Measurements from ENCODE around the gene MYH15. TPM values are rescaled to one million over a fixed set of nuclear protein-coding genes. Genes with fewer than 3 reads are reported as not detected.

The MYH15 gene
- total RNA-seq (0.12 TPM), polyA plus RNA-seq (under 1 TPM in 1 of 4 donors, not detected in 3; 0.03 TPM)

- no peaks in the 10 kb centered on the region for H3K36me3 Mint-ChIP-seq
- H3K27me3 Mint-ChIP-seq, result peaks cover 2% of the 10 kb centered on the region
- H3K36me3 ChIP-seq (ENCODE audit: control insufficient read depth, insufficient read depth, low read length), result no peaks in the 10 kb centered on the region
- no peaks in the 10 kb centered on the region for H3K4me1 ChIP-seq (ENCODE audit: control insufficient read depth, insufficient read depth, low read length, poor library complexity, severe bottlenecking)
- no peaks in the 10 kb centered on the region for H3K9me3 ChIP-seq (ENCODE audit: control insufficient read depth in 2 of 2, low read length in 2 of 2)
- no peak within 1 kb of the TSS for H3K4me3 ChIP-seq (ENCODE audit: low read depth, low read length)
- H3K4me3 Mint-ChIP-seq, result no peak within 1 kb of the TSS
- peaks cover 0 to 9% (median 2%) of the 10 kb centered on the region in 4 donors for H3K4me1 Mint-ChIP-seq
- ATAC-seq (ENCODE audit: low read depth in 2 of 2) (no peak), DNase-seq (no peak)
- no peak within 1 kb of the TSS for H3K27ac ChIP-seq (ENCODE audit: insufficient read depth, low read length, poor library complexity, severe bottlenecking)
- H3K9me3 Mint-ChIP-seq, result no peaks in the 10 kb centered on the region
- no peaks in the 10 kb centered on the region for H3K27me3 ChIP-seq (ENCODE audit: control insufficient read depth, insufficient read depth, low read length)
- H3K27ac Mint-ChIP-seq, result no peak within 1 kb of the TSS
These were observed at the start of gene MYH15 for GRCh38 chr3:108510496-108510895. TSS of gene MYH15 (minus strand) at chr3:108510596. CDS start at chr3:108510530, 66 bp downstream.

- H3K4me3 Mint-ChIP-seq, result no peak overlapping the region
- no peaks in the 10 kb centered on the region for H3K9me3 ChIP-seq (ENCODE audit: control insufficient read depth in 2 of 2, low read length in 2 of 2)
- H3K27ac Mint-ChIP-seq, result peak overlapping the region in 2 of 3 donors; percentile 39 to 69
- H3K4me3 ChIP-seq (ENCODE audit: low read depth, low read length), result no peak overlapping the region
- no peaks in the 10 kb centered on the region for H3K27me3 Mint-ChIP-seq
- no peak overlapping the region for H3K27ac ChIP-seq (ENCODE audit: insufficient read depth, low read length, poor library complexity, severe bottlenecking)
- no peaks in the 10 kb centered on the region for H3K36me3 ChIP-seq (ENCODE audit: control insufficient read depth, insufficient read depth, low read length)
- no peaks in the 10 kb centered on the region for H3K9me3 Mint-ChIP-seq
- no peak for DNase-seq
- H3K4me1 ChIP-seq (ENCODE audit: control insufficient read depth, insufficient read depth, low read length, poor library complexity, severe bottlenecking), result peaks cover 6% of the 10 kb centered on the region
- peaks cover 6% of the 10 kb centered on the region for H3K36me3 Mint-ChIP-seq
- H3K27me3 ChIP-seq (ENCODE audit: control insufficient read depth, insufficient read depth, low read length), result no peaks in the 10 kb centered on the region
- ATAC-seq (ENCODE audit: low read depth in 2 of 2), result no peak
- H3K4me1 Mint-ChIP-seq, result peaks cover 5 to 8% (median 7%) of the 10 kb centered on the region in 4 donors
These were observed 45.7 kb upstream of the MYH15 start for GRCh38 chr3:108555966-108556581.

GRCh38 chr3:108554913-108555571 lies 44.6 kb upstream of the MYH15 start:
- ATAC-seq (ENCODE audit: low read depth in 2 of 2) (no peak), DNase-seq (no peak)
- Histone ChIP-seq H3K4me1 (ENCODE audit: control insufficient read depth, insufficient read depth, low read length, poor library complexity, severe bottlenecking) (peaks cover 6% of the 10 kb centered on the region), H3K4me3 (ENCODE audit: low read depth, low read length) (no peak overlapping the region), H3K9me3 (ENCODE audit: control insufficient read depth in 2 of 2, low read length in 2 of 2) (no peaks in the 10 kb centered on the region), H3K36me3 (ENCODE audit: control insufficient read depth, insufficient read depth, low read length) (no peaks in the 10 kb centered on the region), H3K27me3 (ENCODE audit: control insufficient read depth, insufficient read depth, low read length) (no peaks in the 10 kb centered on the region), H3K27ac (ENCODE audit: insufficient read depth, low read length, poor library complexity, severe bottlenecking) (no peak overlapping the region)
- H3K4me1 Mint-ChIP-seq, result peaks cover 5 to 9% (median 7%) of the 10 kb centered on the region in 4 donors
- no peaks in the 10 kb centered on the region for H3K9me3 Mint-ChIP-seq
- no peaks in the 10 kb centered on the region for H3K27me3 Mint-ChIP-seq
- peaks cover 4% of the 10 kb centered on the region for H3K36me3 Mint-ChIP-seq
- no peak overlapping the region for H3K4me3 Mint-ChIP-seq
- H3K27ac Mint-ChIP-seq, result peak overlapping the region in 1 of 3 donors; percentile 69

- no peak overlapping the region for H3K27ac ChIP-seq (ENCODE audit: insufficient read depth, low read length, poor library complexity, severe bottlenecking)
- ATAC-seq (ENCODE audit: low read depth in 2 of 2), result no peak
These were observed 43.8 kb upstream of the MYH15 start for GRCh38 chr3:108554229-108554628.

GRCh38 chr3:108552267-108553159 lies 42.1 kb upstream of the MYH15 start:
- no peaks in the 10 kb centered on the region for H3K36me3 Mint-ChIP-seq
- H3K4me1 Mint-ChIP-seq, result peaks cover 5 to 20% (median 8%) of the 10 kb centered on the region in 4 donors
- H3K4me3 ChIP-seq (ENCODE audit: low read depth, low read length), result peak overlapping the region; percentile 8
- peaks cover 6% of the 10 kb centered on the region for H3K4me1 ChIP-seq (ENCODE audit: control insufficient read depth, insufficient read depth, low read length, poor library complexity, severe bottlenecking)
- peak in 2 of 3 donors; percentile 50 to 53 for DNase-seq
- H3K27ac Mint-ChIP-seq, result peak overlapping the region in 1 of 3 donors; percentile 72
- peak; percentile 44 to 65 for ATAC-seq (ENCODE audit: low read depth in 2 of 2)
- H3K27me3 ChIP-seq (ENCODE audit: control insufficient read depth, insufficient read depth, low read length), result no peaks in the 10 kb centered on the region
- H3K27me3 Mint-ChIP-seq, result no peaks in the 10 kb centered on the region
- H3K9me3 ChIP-seq (ENCODE audit: control insufficient read depth in 2 of 2, low read length in 2 of 2), result no peaks in the 10 kb centered on the region
- no peaks in the 10 kb centered on the region for H3K36me3 ChIP-seq (ENCODE audit: control insufficient read depth, insufficient read depth, low read length)
- peak overlapping the region in 1 of 4 donors; percentile 59 for H3K4me3 Mint-ChIP-seq
- H3K27ac ChIP-seq (ENCODE audit: insufficient read depth, low read length, poor library complexity, severe bottlenecking), result no peak overlapping the region
- H3K9me3 Mint-ChIP-seq, result no peaks in the 10 kb centered on the region

More at GRCh38 chr3:108554229-108554628, 43.8 kb upstream of the MYH15 start:
- Histone ChIP-seq H3K4me1 (ENCODE audit: control insufficient read depth, insufficient read depth, low read length, poor library complexity, severe bottlenecking) (peaks cover 6% of the 10 kb centered on the region), H3K36me3 (ENCODE audit: control insufficient read depth, insufficient read depth, low read length) (no peaks in the 10 kb centered on the region), H3K4me3 (ENCODE audit: low read depth, low read length) (no peak overlapping the region), H3K9me3 (ENCODE audit: control insufficient read depth in 2 of 2, low read length in 2 of 2) (no peaks in the 10 kb centered on the region), H3K27me3 (ENCODE audit: control insufficient read depth, insufficient read depth, low read length) (no peaks in the 10 kb centered on the region)
- H3K27ac Mint-ChIP-seq, result peak overlapping the region in 1 of 3 donors; percentile 6
- DNase-seq, result no peak
- H3K4me3 Mint-ChIP-seq, result no peak overlapping the region
- H3K36me3 Mint-ChIP-seq, result peaks cover 4% of the 10 kb centered on the region
- H3K4me1 Mint-ChIP-seq, result peaks cover 5 to 9% (median 7%) of the 10 kb centered on the region in 4 donors
- no peaks in the 10 kb centered on the region for H3K9me3 Mint-ChIP-seq
- no peaks in the 10 kb centered on the region for H3K27me3 Mint-ChIP-seq

- Mint-ChIP-seq H3K27me3 (no peaks in the 10 kb centered on the region), H3K36me3 (peaks cover 3% of the 10 kb centered on the region), H3K4me3 (no peak overlapping the region), H3K9me3 (no peaks in the 10 kb centered on the region), H3K27ac (no peak overlapping the region), H3K4me1 (peaks cover 18 to 42% (median 20%) of the 10 kb centered on the region in 4 donors)
- Histone ChIP-seq H3K27ac (ENCODE audit: insufficient read depth, low read length, poor library complexity, severe bottlenecking) (no peak overlapping the region), H3K36me3 (ENCODE audit: control insufficient read depth, insufficient read depth, low read length) (no peaks in the 10 kb centered on the region), H3K9me3 (ENCODE audit: control insufficient read depth in 2 of 2, low read length in 2 of 2) (no peaks in the 10 kb centered on the region), H3K27me3 (ENCODE audit: control insufficient read depth, insufficient read depth, low read length) (no peaks in the 10 kb centered on the region), H3K4me1 (ENCODE audit: control insufficient read depth, insufficient read depth, low read length, poor library complexity, severe bottlenecking) (peaks cover 12% of the 10 kb centered on the region), H3K4me3 (ENCODE audit: low read depth, low read length) (no peak overlapping the region)
- ATAC-seq (ENCODE audit: low read depth in 2 of 2) (no peak), DNase-seq (no peak)
These were observed 38.5 kb upstream of the MYH15 start for GRCh38 chr3:108548886-108549285.

- peaks cover 18 to 42% (median 20%) of the 10 kb centered on the region in 4 donors for H3K4me1 Mint-ChIP-seq
- H3K4me3 Mint-ChIP-seq, result no peak overlapping the region
- H3K27me3 ChIP-seq (ENCODE audit: control insufficient read depth, insufficient read depth, low read length), result no peaks in the 10 kb centered on the region
- peaks cover 12% of the 10 kb centered on the region for H3K4me1 ChIP-seq (ENCODE audit: control insufficient read depth, insufficient read depth, low read length, poor library complexity, severe bottlenecking)
- DNase-seq, result no peak
- H3K9me3 ChIP-seq (ENCODE audit: control insufficient read depth in 2 of 2, low read length in 2 of 2), result no peaks in the 10 kb centered on the region
- H3K36me3 ChIP-seq (ENCODE audit: control insufficient read depth, insufficient read depth, low read length), result no peaks in the 10 kb centered on the region
- no peak overlapping the region for H3K4me3 ChIP-seq (ENCODE audit: low read depth, low read length)
- no peak for ATAC-seq (ENCODE audit: low read depth in 2 of 2)
- H3K9me3 Mint-ChIP-seq, result no peaks in the 10 kb centered on the region
- H3K27me3 Mint-ChIP-seq, result no peaks in the 10 kb centered on the region
- peaks cover 8% of the 10 kb centered on the region for H3K36me3 Mint-ChIP-seq
- H3K27ac ChIP-seq (ENCODE audit: insufficient read depth, low read length, poor library complexity, severe bottlenecking), result no peak overlapping the region
- H3K27ac Mint-ChIP-seq, result no peak overlapping the region
These were observed 37.9 kb upstream of the MYH15 start for GRCh38 chr3:108548304-108548703.
